K562 (cell line): ENCODE results near the gene PLEKHA6. TPM values are rescaled to one million over a fixed set of nuclear protein-coding genes. Genes with fewer than 3 reads are reported as not detected.

ENCODE experiments used
- ATAC-seq: fragments of 200-7000 bp; cut with Tn5 transposase; 3 replicates; pipeline ENCODE4 v1.9.1; 2020; ENCODE audit warnings: moderate library complexity
- BruUV-seq: library from RNA; stranded (reverse); fragments of 400-500 nt; replicated peaks from 2 replicates; lab custom pipeline; 2021; lab: Mats Ljungman, UMichigan
- CTCF ChIA-PET: fragments of 300-600 bp; formaldehyde crosslinking; extraction: SDS; loops from one replicate; lab custom pipeline; 2021; ENCODE audit warnings: low intra/inter-chr PET ratio; lab: Yijun Ruan, JAX
- POLR2A ChIA-PET: fragments of 300-600, 350-650 bp; sonication (Branson Sonifier 250); formaldehyde crosslinking; extraction: SDS; loops from one replicate; lab custom pipeline; 2021; ENCODE audit warnings: antibody characterized with exemption, inconsistent platforms; lab: Yijun Ruan, JAX
- DNase-seq, 4 experiments: peaks; one replicate each; pipeline versions ENCODE4 v3.0.0 to v3.0.0-alpha.2; 2011 to 2018; ENCODE audit warnings: low spot score in 3 of 4, mixed read lengths in 3 of 4; ENCODE audit errors: extremely low read depth in 1 of 4
- FAIRE-seq: peaks from 2 replicates; lab custom pipeline; 2011; peaks lifted over from hg19 to GRCh38; lab: Jason Lieb, UNC
- H2AFZ ChIP-seq: 2 replicates; pipeline ENCODE4 v1.6.0; 2011; ENCODE audit warnings: low read depth, low read length, control low read depth, inconsistent platforms
- H3K27ac ChIP-seq: fragments of 200-600 bp; 3 replicates; pipeline ENCODE4 v1.8.0; 2011; ENCODE audit warnings: low read depth, mild to moderate bottlenecking, control low read depth, inconsistent platforms, low read length, moderate library complexity, mixed read lengths; ENCODE audit errors: extremely low read depth
- H3K27me3 ChIP-seq, 2 experiments: fragments of 300-600 bp in 1 of 2; 2 replicates in 1 of 2; 3 replicates in 1 of 2; pipeline versions ENCODE4 v1.6.0 to v1.8.0; 2011; ENCODE audit warnings: inconsistent platforms in 2 of 2, low read length in 2 of 2, mild to moderate bottlenecking in 1 of 2, mixed read lengths in 1 of 2, moderate library complexity in 1 of 2; ENCODE audit not compliant: control insufficient read depth in 2 of 2, insufficient read depth in 2 of 2
- H3K36me3 ChIP-seq: fragments of 300-600 bp; 3 replicates; pipeline ENCODE4 v1.8.0; 2011; ENCODE audit warnings: mild to moderate bottlenecking, low read length, inconsistent platforms; ENCODE audit not compliant: control insufficient read depth, insufficient read depth
- H3K4me1 ChIP-seq, 2 experiments: fragments of 200-600 bp in 1 of 2; replicated peaks in 1 of 2; 2 replicates in 1 of 2; 3 replicates in 1 of 2; pipeline versions ENCODE4 v1.5.1 to v1.8.0; 2011; ENCODE audit warnings: inconsistent platforms in 2 of 2, low read length in 2 of 2, mild to moderate bottlenecking in 1 of 2, mixed read lengths in 1 of 2, moderate library complexity in 1 of 2; ENCODE audit not compliant: control insufficient read depth in 2 of 2, insufficient read depth in 2 of 2
- H3K4me2 ChIP-seq: 2 replicates; pipeline ENCODE4 v1.6.1; 2011; ENCODE audit warnings: low read length, control low read depth, inconsistent platforms, mixed read lengths; ENCODE audit not compliant: insufficient read depth
- H3K4me3 ChIP-seq: fragments of 200-600 bp; sonication (generic), shearing (Covaris generic); 2 replicates; pipeline ENCODE4 v1.5.1; 2016; ENCODE audit warnings: control low read depth, inconsistent platforms
- H3K79me2 ChIP-seq: fragments of 200-600 bp; 3 replicates; pipeline ENCODE4 v1.8.0; 2011; ENCODE audit warnings: low read length, inconsistent platforms; ENCODE audit not compliant: control insufficient read depth, insufficient read depth
- H3K9ac ChIP-seq, 2 experiments: 2 replicates each; pipeline versions ENCODE4 v1.6.0 to v1.6.1; 2011; ENCODE audit warnings: low read depth in 2 of 2, low read length in 2 of 2, control low read depth in 1 of 2, inconsistent platforms in 1 of 2, mild to moderate bottlenecking in 1 of 2, mixed read lengths in 1 of 2; ENCODE audit not compliant: insufficient read depth in 1 of 2
- H3K9me1 ChIP-seq: one replicate; pipeline ENCODE4 v1.6.0; 2011; ENCODE audit warnings: inconsistent platforms, mild to moderate bottlenecking, low read length, moderate library complexity; ENCODE audit not compliant: control insufficient read depth, insufficient read depth
- H3K9me3 ChIP-seq: replicated peaks from 2 replicates; pipeline ENCODE4 v1.5.1; 2011; ENCODE audit warnings: low read depth, low read length, inconsistent platforms; ENCODE audit not compliant: control insufficient read depth, insufficient read depth
- H4K20me1 ChIP-seq: replicated peaks from 2 replicates; pipeline ENCODE4 v1.6.1; 2011; ENCODE audit warnings: low read length, inconsistent platforms, mixed read lengths; ENCODE audit not compliant: control insufficient read depth, insufficient read depth
- CBX5 ChIP-seq: IDR thresholded peaks from 2 replicates; pipeline ENCODE4 v1.6.1; 2014; ENCODE audit warnings: low read depth, borderline replicate concordance
- JUN ChIP-seq, 2 experiments: sonication (generic) in 1 of 2; formaldehyde crosslinking in 1 of 2; IDR thresholded peaks; 2 replicates each; pipeline versions ENCODE4 v1.6.1 to v1.8.0; 2012 to 2022; ENCODE audit warnings: borderline replicate concordance in 2 of 2, mild to moderate bottlenecking in 2 of 2, improper control_type of control experiment in 1 of 2, low read depth in 1 of 2, low read length in 1 of 2, missing genetic modification reagents in 1 of 2
- LARP7 ChIP-seq: fragments of 450-650 bp; IDR thresholded peaks from 2 replicates; pipeline ENCODE4 v1.6.1; 2016
- MTA1 ChIP-seq: fragments of 450-650 bp; IDR thresholded peaks from 2 replicates; pipeline ENCODE4 v1.6.1; 2017; ENCODE audit warnings: borderline replicate concordance
- PTRF ChIP-seq: fragments of 450-650 bp; IDR thresholded peaks from 2 replicates; pipeline ENCODE4 v1.6.1; 2016; ENCODE audit warnings: mild to moderate bottlenecking, missing genetic modification characterization, missing compliant biosample characterization
- TBP ChIP-seq: optimal IDR thresholded peaks from 2 replicates; pipeline ENCODE3; 2011; ENCODE audit warnings: low read depth, low read length, improper control_type of control experiment
- ZHX1 ChIP-seq: fragments of 150-350 bp; conservative IDR thresholded peaks from 2 replicates; pipeline ENCODE4 v1.6.1; 2014; ENCODE audit warnings: low read length
- ZNF174 ChIP-seq: fragments of 250-450 bp; sonication (Bioruptor Pico); IDR thresholded peaks from 2 replicates; pipeline ENCODE4 v1.4.0; 2020; ENCODE audit warnings: mild to moderate bottlenecking
- ZNF282 ChIP-seq: sonication (generic); formaldehyde crosslinking; IDR thresholded peaks from 2 replicates; pipeline ENCODE4 v1.8.1; 2023; ENCODE audit warnings: missing genetic modification reagents
- ZNF785 ChIP-seq: fragments of 250-450 bp; sonication (Bioruptor Pico); IDR thresholded peaks from 2 replicates; pipeline ENCODE4 v1.4.0; 2020; ENCODE audit warnings: mild to moderate bottlenecking
- WGBS: fragments of 100-300 bp; shearing (Covaris generic); methylation state at CpG from one replicate; pipeline ENCODE4 v1.1.6; 2016; ENCODE audit warnings: low coverage, mixed read lengths; ENCODE audit not compliant: insufficient coverage; ENCODE audit errors: missing lambda C conversion rate; 5-methylcytosine and 5-hydroxymethylcytosine counted together
- in situ Hi-C: fragments of 300-500 bp; cut with MboI; formaldehyde crosslinking; loops from 4 replicates; pipeline ENCODE4 v1.15.0; 2018; ENCODE audit warnings: inconsistent platforms, mixed read lengths
- intact Hi-C: fragments of 100-400 bp; cut with micrococcal nuclease; formaldehyde crosslinking; loops from 2 replicates; pipeline ENCODE4 v1.14.2; 2022
- polyA plus RNA-seq, 8 experiments: library from polyadenylated mRNA; depleted of rRNA in 4 of 8; stranded (reverse) in 5 of 8; unstranded in 3 of 8; fragments of >200 nt; fragmentation: Nextera tagmentation in 2 of 8; fragmentation: Illumina TruSeq in 1 of 8; extraction: Ambion mirVana in 2 of 8; extraction: Trizol in 1 of 8; gene quantifications; 2 replicates each; pipeline versions ENCODE4 v1.2.1 to v1.2.3, GENCODE V29; 2011 to 2014; ENCODE audit warnings: inconsistent platforms in 1 of 8, missing spikeins in 1 of 8
- total RNA-seq, 7 experiments: library from RNA; depleted of rRNA in 6 of 7; stranded (reverse); fragments of >200 nt in 6 of 7; fragmentation: Illumina TruSeq in 2 of 7; extraction: Trizol in 2 of 7; gene quantifications; 2 replicates each; pipeline versions ENCODE4 v1.2.1 to v1.2.3, GENCODE V29; 2011 to 2021; ENCODE audit warnings: low replicate concordance in 1 of 7

The PLEKHA6 gene
- total and polyA plus RNA-seq, 9 of the 15 experiments (the other 6 are each of a cell fraction or from before 2014, with no cell fraction given) = under 0.01 to 0.33 (median 0.01) TPM; not detected in 4

GRCh38 chr1:204212715-204213114, 147.0 kb downstream of the PLEKHA6 start:
- CTCF ChIA-PET = no interaction called here
- FAIRE-seq (no peak), ATAC-seq (no peak), DNase-seq (no peak)
- Histone ChIP-seq H3K4me2 (no peak overlapping the region), H3K36me3 (no peaks in the 10 kb centered on the region), H3K79me2 (no peaks in the 10 kb centered on the region), H3K4me3 (no peak overlapping the region), H3K9me1 (no peaks in the 10 kb centered on the region), H3K27me3 (peaks cover 4 to 15% of the 10 kb centered on the region in 2 experiments; a peak in 2 of 5 replicates), H3K9me3 (no peaks in the 10 kb centered on the region), H4K20me1 (no peaks in the 10 kb centered on the region), H2AFZ (no peak overlapping the region), H3K9ac (no peak overlapping the region), H3K4me1 (peaks cover 0 to 10% of the 10 kb centered on the region in 2 experiments; a peak in 3 of 5 replicates), H3K27ac (no peak overlapping the region)
- POLR2A ChIA-PET = no interaction called here
- in situ Hi-C loops = loop anchor here (5.0 kb wide), 1 partner anchor 150 kb away; no protein-coding TSS in a partner anchor
- intact Hi-C loops = no loop called here
- WGBS = 0% methylated on average over 3 of the region's 3 CpGs
- no peak for TF ChIP-seq JUN (IDR thresholded peaks at IDR 0.05; ENCODE audit: borderline replicate concordance, low read depth, low read length)
- no peak for TF ChIP-seq JUN (CRISPR knock-in tag; IDR thresholded peaks at IDR 0.05; ENCODE audit: borderline replicate concordance)
- TF ChIP-seq LARP7 = no peak
- no peak for TF ChIP-seq PTRF (tag)
- TF ChIP-seq TBP = no peak
- no TSS peak for BruUV-seq

- POLR2A ChIA-PET = no interaction called here
- no TSS peak for BruUV-seq
- no peak overlapping the region for H3K4me2 ChIP-seq
- ATAC-seq (no peak), DNase-seq (no peak), FAIRE-seq (no peak)
- no peak overlapping the region for H2AFZ ChIP-seq
- no peaks in the 10 kb centered on the region for H3K9me1 ChIP-seq
- H3K79me2 ChIP-seq = no peaks in the 10 kb centered on the region
- no peak overlapping the region for H3K4me3 ChIP-seq
- in situ Hi-C loops = loop anchor here (5.0 kb wide), 1 partner anchor 151 kb away; no protein-coding TSS in a partner anchor
- H3K9ac ChIP-seq = no peak overlapping the region
- WGBS = 2% methylated on average over 7 of the region's 7 CpGs
- no peak overlapping the region for H3K27ac ChIP-seq
- no peaks in the 10 kb centered on the region for H3K9me3 ChIP-seq
- peaks cover 0 to 10% of the 10 kb centered on the region in 2 experiments; a peak in 3 of 5 replicates for H3K4me1 ChIP-seq
- intact Hi-C loops = no loop called here
- no peaks in the 10 kb centered on the region for H4K20me1 ChIP-seq
- CTCF ChIA-PET = no interaction called here
- no peaks in the 10 kb centered on the region for H3K36me3 ChIP-seq
- H3K27me3 ChIP-seq = peaks cover 3 to 14% of the 10 kb centered on the region in 2 experiments; a peak in 3 of 5 replicates
- TF ChIP-seq ZNF174 (CRISPR knock-in tag) (no peak), ZHX1 (no peak), MTA1 (no peak), CBX5 (no peak), ZNF785 (CRISPR knock-in tag) (no peak), ZNF282 (CRISPR knock-in tag) (no peak)
Observed at GRCh38 chr1:204211046-204211445, 148.7 kb downstream of the PLEKHA6 start.
